H9 (cell line): ENCODE measurements around the gene TANGO6. TPM values are rescaled to one million over a fixed set of nuclear protein-coding genes. Genes with fewer than 3 reads are reported as not detected.

Source experiments
- DNase-seq: peaks from one replicate; pipeline ENCODE4 v3.0.0-alpha.2; 2017
- H2AFZ ChIP-seq: one replicate; pipeline ENCODE4 v1.6.1; 2013; ENCODE audit warnings: mild to moderate bottlenecking, low read length, control low read depth, moderate library complexity
- H2AK5ac ChIP-seq: 2 replicates; pipeline ENCODE4 v1.6.1; 2013; ENCODE audit warnings: low read length, control low read depth, mixed read lengths; ENCODE audit not compliant: insufficient read length
- H2BK120ac ChIP-seq: one replicate; pipeline ENCODE4 v1.6.1; 2013; ENCODE audit warnings: low read depth, mild to moderate bottlenecking, low read length, control low read depth, inconsistent platforms; ENCODE audit not compliant: poor library complexity, severe bottlenecking
- H2BK12ac ChIP-seq: 2 replicates; pipeline ENCODE4 v1.6.1; 2013; ENCODE audit warnings: low read length, control low read depth, mixed read lengths, low read depth; ENCODE audit not compliant: insufficient read length
- H2BK15ac ChIP-seq: 2 replicates; pipeline ENCODE4 v1.6.1; 2013; ENCODE audit warnings: low read depth, low read length, control low read depth
- H2BK20ac ChIP-seq: one replicate; pipeline ENCODE4 v1.6.1; 2013; ENCODE audit warnings: low read depth, mild to moderate bottlenecking, low read length, control low read depth, inconsistent platforms; ENCODE audit not compliant: poor library complexity, severe bottlenecking
- H2BK5ac ChIP-seq: 2 replicates; pipeline ENCODE4 v1.6.1; 2013; ENCODE audit warnings: low read length, control low read depth, mixed read lengths; ENCODE audit not compliant: insufficient read length
- H3K14ac ChIP-seq: 2 replicates; pipeline ENCODE4 v1.6.1; 2013; ENCODE audit warnings: low read length, control low read depth; ENCODE audit not compliant: insufficient read depth
- H3K18ac ChIP-seq: 2 replicates; pipeline ENCODE4 v1.6.1; 2013; ENCODE audit warnings: low read depth, mild to moderate bottlenecking, mixed read lengths, low read length, control low read depth; ENCODE audit not compliant: insufficient read length
- H3K23ac ChIP-seq: 2 replicates; pipeline ENCODE4 v1.6.1; 2013; ENCODE audit warnings: low read length, control low read depth, mixed read lengths, low read depth; ENCODE audit not compliant: insufficient read length
- H3K23me2 ChIP-seq: 2 replicates; pipeline ENCODE4 v1.6.1; 2013; ENCODE audit warnings: low read depth, mild to moderate bottlenecking, mixed read lengths, low read length, control low read depth; ENCODE audit not compliant: insufficient read length, poor library complexity, severe bottlenecking
- H3K27ac ChIP-seq: 2 replicates; pipeline ENCODE4 v1.5.1; 2013; ENCODE audit warnings: low read length, control low read depth, mixed read lengths, low read depth; ENCODE audit not compliant: insufficient read length
- H3K27me3 ChIP-seq: 2 replicates; pipeline ENCODE4 v1.6.1; 2013; ENCODE audit warnings: low read length, control low read depth, inconsistent platforms; ENCODE audit not compliant: insufficient read depth
- H3K4ac ChIP-seq: 2 replicates; pipeline ENCODE4 v1.6.1; 2013; ENCODE audit warnings: low read depth, mild to moderate bottlenecking, control low read depth, inconsistent platforms, low read length, moderate library complexity
- H3K4me1 ChIP-seq: 2 replicates; pipeline ENCODE4 v1.6.1; 2013; ENCODE audit warnings: low read length, control low read depth, inconsistent platforms; ENCODE audit not compliant: insufficient read depth
- H3K4me2 ChIP-seq: 2 replicates; pipeline ENCODE4 v1.6.1; 2013; ENCODE audit warnings: low read length, control low read depth, mixed read lengths; ENCODE audit not compliant: insufficient read length, insufficient read depth
- H3K56ac ChIP-seq: 2 replicates; pipeline ENCODE4 v1.6.1; 2013; ENCODE audit warnings: low read depth, mild to moderate bottlenecking, mixed read lengths, low read length, control low read depth; ENCODE audit not compliant: insufficient read length
- H3K79me1 ChIP-seq: 2 replicates; pipeline ENCODE4 v1.6.1; 2013; ENCODE audit warnings: low read depth, mild to moderate bottlenecking, moderate library complexity, low read length, control low read depth, inconsistent platforms; ENCODE audit not compliant: insufficient read depth, poor library complexity, severe bottlenecking
- H3K79me2 ChIP-seq: 2 replicates; pipeline ENCODE4 v1.6.1; 2013; ENCODE audit warnings: low read length, control low read depth, inconsistent platforms; ENCODE audit not compliant: insufficient read depth
- H3K9ac ChIP-seq: 2 replicates; pipeline ENCODE4 v1.6.1; 2013; ENCODE audit warnings: low read length, control low read depth, mixed read lengths; ENCODE audit not compliant: insufficient read length; ENCODE audit errors: extremely low read depth
- H3K9me3 ChIP-seq: one replicate; pipeline ENCODE4 v1.6.1; 2013; ENCODE audit warnings: low read depth, low read length, inconsistent platforms; ENCODE audit not compliant: control insufficient read depth
- H3T11ph ChIP-seq: one replicate; pipeline ENCODE4 v1.6.1; 2013; ENCODE audit warnings: mild to moderate bottlenecking, low read length, control low read depth, inconsistent platforms
- H4K20me1 ChIP-seq: one replicate; pipeline ENCODE4 v1.6.1; 2013; ENCODE audit not compliant: control insufficient read depth, insufficient read length, insufficient read depth
- H4K5ac ChIP-seq: 2 replicates; pipeline ENCODE4 v1.6.1; 2013; ENCODE audit warnings: low read depth, mild to moderate bottlenecking, mixed read lengths, low read length, control low read depth; ENCODE audit not compliant: insufficient read length
- H4K8ac ChIP-seq: replicated peaks from 2 replicates; pipeline ENCODE4 v1.6.1; 2013; ENCODE audit warnings: low read length, control low read depth, mixed read lengths, low read depth; ENCODE audit not compliant: insufficient read length
- H4K91ac ChIP-seq: 2 replicates; pipeline ENCODE4 v1.6.1; 2013; ENCODE audit warnings: low read depth, mild to moderate bottlenecking, moderate library complexity, mixed read lengths, low read length, control low read depth; ENCODE audit not compliant: insufficient read length
- H3K27ac Mint-ChIP-seq, 3 experiments: 2 replicates in 2 of 3; 3 replicates in 1 of 3; pipeline ENCODE4 v1.8.0; 2020 to 2021; ENCODE audit warnings: mixed read lengths in 3 of 3, mild to moderate bottlenecking in 1 of 3, moderate library complexity in 1 of 3
- H3K27me3 Mint-ChIP-seq: 2 replicates; pipeline ENCODE4 v1.8.0; 2021; ENCODE audit warnings: low read depth, mild to moderate bottlenecking, moderate library complexity, mixed read lengths
- H3K36me3 Mint-ChIP-seq, 3 experiments: 2 replicates in 2 of 3; 3 replicates in 1 of 3; pipeline ENCODE4 v1.8.0; 2020 to 2021; ENCODE audit warnings: low read depth in 3 of 3, mixed read lengths in 3 of 3; ENCODE audit not compliant: insufficient read depth in 1 of 3
- H3K4me1 Mint-ChIP-seq, 2 experiments: 2 replicates each; pipeline ENCODE4 v1.8.0; 2020; ENCODE audit warnings: mixed read lengths in 2 of 2
- H3K4me3 Mint-ChIP-seq, 2 experiments: 2 replicates in 1 of 2; 3 replicates in 1 of 2; pipeline ENCODE4 v1.8.0; 2020 to 2021; ENCODE audit warnings: mild to moderate bottlenecking in 2 of 2, mixed read lengths in 2 of 2, moderate library complexity in 1 of 2
- H3K9me3 Mint-ChIP-seq, 2 experiments: 2 replicates in 1 of 2; 3 replicates in 1 of 2; pipeline ENCODE4 v1.8.0; 2020; ENCODE audit warnings: mild to moderate bottlenecking in 2 of 2, mixed read lengths in 2 of 2, moderate library complexity in 1 of 2
- CTCF ChIP-seq: fragments of 200-600 bp; sonication (generic); conservative IDR thresholded peaks from 3 replicates; pipeline ENCODE4 v1.8.0; 2021; ENCODE audit warnings: antibody characterized with exemption, mild to moderate bottlenecking
- WGBS: extraction: QIAGEN DNeasy Blood & Tissue Kit; methylation state at CpG from one replicate; pipeline ENCODE4 v1.1.7; 2013; ENCODE audit warnings: missing lambda C conversion rate, low lambda C conversion rate, mixed read lengths; ENCODE audit not compliant: insufficient read length; ENCODE audit errors: extremely low coverage; 5-methylcytosine and 5-hydroxymethylcytosine counted together
- total RNA-seq: library from RNA; stranded (reverse); gene quantifications from 2 replicates; pipeline ENCODE4 v1.2.1, GENCODE V29; 2021

Gene TANGO6
- total RNA-seq, 1 experiment from 2014 or later, result 12.0 TPM

- no peaks in the 10 kb centered on the region for H3K79me1 ChIP-seq
- no peak overlapping the region for H4K8ac ChIP-seq
- no peaks in the 10 kb centered on the region for H4K20me1 ChIP-seq
- H3K18ac ChIP-seq, result no peak overlapping the region
- no peak overlapping the region for H3K27ac ChIP-seq
- no peaks in the 10 kb centered on the region for H3K27me3 Mint-ChIP-seq
- no peaks in the 10 kb centered on the region for H3K79me2 ChIP-seq
- H2BK20ac ChIP-seq, result no peak overlapping the region
- H2AK5ac ChIP-seq, result no peak overlapping the region
- H3K4me2 ChIP-seq, result no peak overlapping the region
- H4K91ac ChIP-seq, result no peak overlapping the region
- H3K36me3 Mint-ChIP-seq, result peaks cover 0 to 12% (median 3%) of the 10 kb centered on the region in 3 experiments; a peak in 2 of 7 replicates
- H2BK5ac ChIP-seq, result no peak overlapping the region
- no peak overlapping the region for H2BK120ac ChIP-seq
- H3K14ac ChIP-seq, result no peak overlapping the region
- H3K9me3 ChIP-seq, result no peaks in the 10 kb centered on the region
- H3K23ac ChIP-seq, result no peak overlapping the region
- no peaks in the 10 kb centered on the region for H3K9me3 Mint-ChIP-seq
- H3K4me1 Mint-ChIP-seq, result no peaks in the 10 kb centered on the region
- H2BK15ac ChIP-seq, result no peak overlapping the region
- DNase-seq, result no peak
- H3T11ph ChIP-seq, result no peak overlapping the region
- H3K4me3 Mint-ChIP-seq, result no peak overlapping the region
- no peak overlapping the region for H3K9ac ChIP-seq
- H4K5ac ChIP-seq, result no peak overlapping the region
- no peaks in the 10 kb centered on the region for H3K4me1 ChIP-seq
- H3K23me2 ChIP-seq, result no peaks in the 10 kb centered on the region
- no CpG with 5 or more reads among the region's 2 CpGs for WGBS
- H3K27me3 ChIP-seq, result no peaks in the 10 kb centered on the region
- no peak overlapping the region for H3K56ac ChIP-seq
- no peak for TF ChIP-seq CTCF
- no peak overlapping the region for H2BK12ac ChIP-seq
- no peak overlapping the region for H3K4ac ChIP-seq
- H2AFZ ChIP-seq, result no peak overlapping the region
- no peak overlapping the region; a peak in 1 of 7 replicates for H3K27ac Mint-ChIP-seq
These were observed 72.3 kb downstream of the TANGO6 start for GRCh38 chr16:68915589-68915988.
